Activated T-cell treated with anti-CD3 and anti-CD28 coated beads for 1 hour (primary cell): ENCODE data around the gene ARHGEF39.

Experiments
- DNase-seq: peaks from one replicate; pipeline ENCODE4 v3.0.0-alpha.2; 2020; ENCODE audit warnings: low read depth

The ARHGEF39 gene

DNA sequence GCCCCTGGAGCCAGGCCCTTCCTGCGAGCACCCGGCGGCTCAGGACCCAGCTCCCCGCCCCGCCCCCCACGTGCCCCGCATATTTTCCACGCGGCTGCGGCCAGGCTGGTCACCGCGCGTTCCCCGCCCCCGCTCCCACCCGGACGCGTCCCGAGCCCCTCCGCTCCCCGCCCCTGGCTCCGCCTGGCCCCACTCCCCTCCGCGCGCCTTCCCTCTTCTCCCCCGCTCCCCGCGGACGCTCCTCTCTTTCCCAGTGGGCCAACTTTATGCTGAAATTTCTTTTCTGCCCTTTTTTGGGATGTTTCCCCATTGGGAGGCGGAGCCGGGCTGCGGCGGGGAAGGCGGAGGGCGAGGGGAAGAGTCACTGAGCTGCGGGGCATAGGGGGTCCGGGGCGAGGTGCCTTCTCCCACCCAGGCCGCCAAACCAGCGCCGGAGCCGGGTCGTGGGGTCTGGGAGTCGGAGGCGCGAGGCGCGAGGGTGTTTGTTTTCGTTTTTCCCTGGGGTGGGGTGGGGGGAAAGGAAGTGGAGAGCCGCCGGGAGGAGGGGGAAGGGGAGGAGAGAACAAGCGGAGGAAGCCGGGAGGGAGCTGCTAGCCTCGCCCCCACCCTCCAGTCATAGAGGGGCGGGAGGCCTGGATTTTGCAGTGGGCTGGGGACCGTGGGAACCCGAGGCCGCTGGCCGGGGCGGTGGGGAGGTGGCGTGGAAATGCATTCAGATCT lies 25.8 kb upstream of the ARHGEF39 start:
- DNase-seq, result peak; percentile 7

DNA sequence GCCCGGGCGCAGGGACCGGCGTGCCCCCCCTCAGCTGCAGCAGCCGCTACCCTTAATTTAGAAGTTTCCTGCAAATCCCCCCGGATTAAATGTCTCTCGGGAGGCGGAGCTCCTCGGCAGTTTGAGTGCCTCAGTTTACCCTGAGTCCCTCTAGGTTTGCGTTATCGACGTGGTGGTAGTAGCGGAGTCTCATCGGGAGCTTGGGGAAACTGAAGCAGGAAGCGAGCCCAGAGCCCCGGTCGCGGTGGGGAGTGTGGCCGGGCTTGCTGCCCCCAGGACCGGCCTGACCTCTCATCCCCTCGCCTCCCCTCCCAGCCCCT lies 25.3 kb upstream of the ARHGEF39 start:
- no peak for DNase-seq

DNA sequence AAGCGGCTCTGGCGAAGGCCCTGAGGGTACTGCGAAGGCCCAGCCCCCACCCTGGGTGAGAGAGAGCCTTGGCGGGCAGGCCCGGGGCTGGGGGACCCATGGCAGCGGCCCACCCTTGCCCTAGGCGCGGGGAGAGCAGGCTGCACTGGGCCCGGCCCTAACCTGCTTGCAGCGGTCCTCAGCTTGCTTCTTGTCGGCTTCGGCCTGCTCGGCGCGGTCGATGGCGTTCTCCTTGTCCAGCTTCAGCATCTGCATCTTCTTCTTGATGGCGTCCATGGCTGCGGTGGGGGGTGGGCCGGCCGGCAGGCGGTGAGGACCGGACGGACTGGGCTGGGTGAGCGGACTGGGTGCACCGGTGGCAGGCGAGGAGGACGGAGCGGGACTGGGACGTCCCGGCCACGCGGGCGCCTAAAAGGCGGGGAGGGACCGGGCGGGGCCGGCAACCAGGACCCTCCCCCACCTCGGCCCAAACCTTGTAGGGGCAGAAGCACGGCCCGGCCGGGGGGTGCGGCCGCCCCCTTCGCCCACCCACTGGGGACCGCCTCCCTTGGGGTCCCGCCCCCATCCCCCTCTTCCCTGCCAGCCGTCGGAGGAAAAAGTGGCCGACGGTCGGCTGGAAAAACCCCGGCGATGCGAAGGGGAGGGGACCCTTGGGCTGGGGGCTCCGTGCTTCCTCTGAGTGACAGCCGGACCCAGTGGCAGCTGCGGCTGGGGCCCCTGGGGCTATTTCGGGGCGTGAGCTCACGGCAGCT lies 24.7 kb upstream of the ARHGEF39 start, which contains the start of gene TPM2:
TSS of gene TPM2 (minus strand) at position 384 of the 752 bp plus-strand sequence. CDS start at position 276, 108 bp downstream.
- no peak for DNase-seq

DNA sequence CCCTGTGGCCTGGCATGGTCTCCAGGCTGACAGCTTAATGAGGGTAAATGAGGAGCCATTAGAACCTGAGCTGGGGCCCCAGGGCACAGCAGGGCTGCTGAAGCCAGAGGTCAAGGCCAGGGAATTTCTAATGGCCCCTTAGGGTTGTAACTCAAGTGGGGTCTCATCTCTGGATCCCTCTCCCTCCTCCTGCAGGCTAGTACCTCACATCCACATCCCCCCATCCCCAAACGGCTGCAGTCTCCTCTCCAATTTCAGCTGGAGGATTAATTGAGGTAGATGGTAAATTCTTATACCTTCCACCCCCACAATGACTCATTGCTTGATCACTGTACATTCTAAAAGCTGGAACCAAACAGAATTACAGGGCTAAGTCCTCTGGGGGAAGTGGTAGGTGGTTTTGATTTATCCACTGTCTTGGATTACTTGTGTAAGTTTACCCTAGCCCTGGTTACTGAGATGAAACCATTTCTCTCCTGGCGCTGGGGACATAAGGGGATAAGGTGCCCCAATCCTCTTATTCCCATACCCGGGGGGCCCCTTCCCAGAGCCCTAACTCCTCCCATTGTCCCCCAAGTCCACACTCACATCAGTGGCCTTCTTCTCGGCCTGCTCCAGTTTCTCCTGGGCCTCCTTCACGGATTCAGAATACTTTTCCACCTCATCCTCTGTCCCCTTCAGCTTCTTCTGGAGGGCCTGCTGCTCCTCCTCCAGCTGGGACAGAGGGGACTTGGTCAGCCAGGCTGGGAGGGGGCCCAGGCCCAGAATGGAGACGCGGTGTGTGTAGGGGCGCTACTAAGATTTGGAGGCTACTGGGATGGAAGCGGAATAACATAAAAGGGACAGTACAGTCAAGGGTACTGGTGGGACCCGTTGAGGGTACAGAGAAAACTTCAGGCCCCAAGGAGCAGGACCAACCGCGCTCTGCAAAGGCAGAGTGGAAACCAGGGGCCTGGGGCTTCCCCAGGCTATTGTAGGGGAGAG lies 23.9 kb upstream of the ARHGEF39 start:
- DNase-seq, result no peak

DNA sequence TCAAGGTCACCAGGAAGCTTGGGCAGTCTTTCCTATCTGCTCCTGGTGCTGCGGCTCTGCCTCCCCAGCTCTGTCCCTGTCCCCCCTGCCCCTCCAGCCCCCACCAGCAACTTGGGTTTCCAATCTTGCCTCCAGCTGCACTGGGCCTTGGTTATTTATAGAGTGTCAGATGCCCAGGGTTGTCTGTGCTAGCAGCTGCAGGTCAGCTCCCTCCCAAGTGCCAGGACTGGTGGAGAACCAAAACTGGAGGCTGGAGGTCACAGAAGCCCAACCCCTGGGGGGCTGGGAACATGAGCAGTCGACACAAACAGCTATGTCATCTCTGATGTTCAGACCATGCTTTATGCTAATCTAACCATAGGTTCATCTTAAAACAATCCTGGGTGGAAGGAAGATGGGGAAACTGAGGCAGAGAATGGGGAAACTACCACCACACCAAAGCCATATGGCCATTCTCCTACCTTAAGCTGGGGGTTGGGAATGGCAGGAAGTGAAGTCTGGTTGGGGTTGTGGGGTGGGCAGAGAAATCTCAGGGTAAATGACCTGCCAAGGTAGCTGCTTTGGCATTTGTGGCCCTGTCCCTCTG lies 23.1 kb upstream of the ARHGEF39 start:
- no peak for DNase-seq

DNA sequence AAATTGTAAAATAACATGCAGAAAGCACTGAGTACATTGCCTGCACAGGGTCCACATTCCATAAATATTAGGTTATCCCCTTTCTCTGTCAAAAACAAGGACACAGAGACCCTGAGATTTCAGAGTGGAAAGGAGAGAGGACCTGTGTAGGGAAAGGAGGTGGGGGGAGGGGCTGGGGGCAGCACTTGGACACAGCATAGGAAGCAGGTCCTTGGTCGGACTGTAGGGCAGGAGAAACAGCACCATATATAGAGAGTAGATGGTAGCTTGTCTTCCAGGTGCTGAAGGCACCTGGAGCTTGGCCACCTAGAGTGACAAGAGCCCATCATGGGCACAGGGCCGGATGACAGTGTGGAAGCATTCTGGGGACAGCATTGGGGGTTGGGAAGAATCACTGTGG lies 22.3 kb upstream of the ARHGEF39 start:
- no peak for DNase-seq

DNA sequence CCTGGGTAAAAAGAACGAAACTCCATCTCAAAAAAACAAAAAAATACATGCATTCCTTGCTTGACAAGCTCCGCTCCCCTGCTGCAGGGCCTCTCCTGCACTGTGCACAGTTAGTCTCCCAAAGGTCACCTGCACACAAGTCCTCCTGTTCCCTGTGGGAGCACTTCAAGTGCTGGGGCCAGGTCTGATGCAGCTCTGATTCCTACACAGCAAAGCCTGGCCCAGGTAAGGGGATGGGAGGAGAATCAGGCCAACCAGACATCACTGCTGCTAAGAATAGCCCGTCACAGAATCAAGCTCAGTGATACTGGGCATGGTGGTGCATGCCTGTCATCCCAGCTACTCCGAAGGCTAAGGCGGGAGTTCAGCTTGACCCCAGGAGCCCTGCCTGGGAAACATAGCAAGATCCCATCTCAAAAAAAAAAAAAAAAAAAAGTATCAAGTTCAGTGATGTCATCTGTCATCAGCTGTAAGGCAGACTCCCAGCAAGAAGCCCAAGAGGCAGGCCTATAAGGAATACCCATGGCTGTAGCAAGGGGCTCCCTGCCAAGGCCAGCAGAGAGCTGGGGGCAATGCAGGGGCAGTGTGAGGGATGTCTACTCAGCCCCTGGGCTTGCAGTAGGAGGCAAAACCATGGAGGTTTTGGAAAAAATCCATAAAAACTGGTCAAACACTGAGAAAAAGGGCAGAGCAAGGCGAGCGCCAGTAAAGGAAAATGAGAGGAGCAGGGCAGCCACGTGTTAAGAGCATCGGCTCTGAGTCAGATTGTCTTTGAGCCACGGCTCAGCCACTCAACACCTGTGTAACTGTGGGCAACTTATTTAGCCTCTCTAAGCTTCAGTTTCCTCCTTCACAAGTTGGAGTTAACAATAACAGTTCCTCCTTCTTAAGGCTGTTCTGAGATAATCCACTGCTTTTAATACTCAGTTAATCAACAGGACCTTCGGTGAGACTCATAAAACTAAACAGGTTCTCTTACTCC lies 21.5 kb upstream of the ARHGEF39 start:
- DNase-seq, result no peak

DNA sequence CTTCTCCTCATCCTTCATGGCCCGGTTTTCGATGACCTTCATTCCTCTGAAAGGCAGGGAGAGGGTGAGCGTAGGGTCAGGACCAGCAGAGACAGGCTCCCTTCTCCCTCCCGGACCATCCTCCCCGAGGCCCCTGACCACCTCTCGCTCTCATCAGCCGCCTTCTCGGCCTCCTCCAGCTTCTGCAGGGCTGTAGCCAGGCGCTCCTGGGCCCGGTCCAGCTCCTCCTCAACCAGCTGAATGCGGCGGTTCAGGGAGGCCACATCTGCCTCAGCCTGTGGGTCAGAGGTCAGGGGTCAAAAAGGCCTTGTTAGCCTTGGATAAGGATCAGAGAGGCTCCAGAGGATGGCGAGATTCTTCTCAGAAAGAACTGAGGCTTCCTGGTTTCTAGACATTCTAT lies 20.5 kb upstream of the ARHGEF39 start:
- no peak for DNase-seq

DNA sequence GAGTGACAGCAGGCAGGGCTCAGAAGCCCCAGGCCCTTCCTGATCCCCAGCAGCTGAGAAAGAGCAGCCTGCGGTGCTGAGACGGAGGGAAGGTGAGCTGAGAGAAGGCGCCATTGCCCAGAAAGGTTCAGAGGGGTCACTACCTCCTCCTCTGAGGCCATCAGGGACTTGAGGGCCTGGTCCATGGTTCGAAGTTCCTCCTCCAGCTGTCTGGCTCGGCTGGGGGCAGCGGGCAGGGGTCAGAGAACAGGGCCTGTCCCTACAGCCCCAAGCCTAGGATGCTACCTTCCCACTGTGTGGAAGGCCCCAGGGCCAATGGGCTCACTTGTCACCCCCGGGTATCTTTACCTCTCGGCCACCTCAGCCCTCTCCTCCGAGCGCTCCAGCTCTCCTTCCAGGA lies 19.9 kb upstream of the ARHGEF39 start:
- DNase-seq, result no peak

DNA sequence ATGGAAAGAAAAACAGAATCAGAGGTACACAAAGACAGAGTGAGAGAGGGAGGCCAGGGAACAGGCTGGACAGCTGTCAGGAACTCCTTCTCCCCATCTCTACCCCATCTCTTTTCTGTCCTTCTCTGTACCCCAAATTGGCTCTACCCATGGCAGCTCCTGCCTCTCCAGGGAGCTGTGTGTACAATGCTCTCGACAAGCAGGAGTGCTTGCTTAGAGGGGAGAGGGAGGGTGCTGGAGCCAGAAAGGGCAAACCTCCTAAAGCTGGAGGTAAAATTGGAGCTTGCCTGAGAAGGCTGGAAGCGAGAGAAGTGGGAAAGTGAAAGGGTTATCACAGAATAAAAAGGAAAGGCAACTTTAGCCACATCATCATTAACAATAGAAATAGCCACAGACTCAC lies 18.3 kb upstream of the ARHGEF39 start:
- DNase-seq, result no peak

DNA sequence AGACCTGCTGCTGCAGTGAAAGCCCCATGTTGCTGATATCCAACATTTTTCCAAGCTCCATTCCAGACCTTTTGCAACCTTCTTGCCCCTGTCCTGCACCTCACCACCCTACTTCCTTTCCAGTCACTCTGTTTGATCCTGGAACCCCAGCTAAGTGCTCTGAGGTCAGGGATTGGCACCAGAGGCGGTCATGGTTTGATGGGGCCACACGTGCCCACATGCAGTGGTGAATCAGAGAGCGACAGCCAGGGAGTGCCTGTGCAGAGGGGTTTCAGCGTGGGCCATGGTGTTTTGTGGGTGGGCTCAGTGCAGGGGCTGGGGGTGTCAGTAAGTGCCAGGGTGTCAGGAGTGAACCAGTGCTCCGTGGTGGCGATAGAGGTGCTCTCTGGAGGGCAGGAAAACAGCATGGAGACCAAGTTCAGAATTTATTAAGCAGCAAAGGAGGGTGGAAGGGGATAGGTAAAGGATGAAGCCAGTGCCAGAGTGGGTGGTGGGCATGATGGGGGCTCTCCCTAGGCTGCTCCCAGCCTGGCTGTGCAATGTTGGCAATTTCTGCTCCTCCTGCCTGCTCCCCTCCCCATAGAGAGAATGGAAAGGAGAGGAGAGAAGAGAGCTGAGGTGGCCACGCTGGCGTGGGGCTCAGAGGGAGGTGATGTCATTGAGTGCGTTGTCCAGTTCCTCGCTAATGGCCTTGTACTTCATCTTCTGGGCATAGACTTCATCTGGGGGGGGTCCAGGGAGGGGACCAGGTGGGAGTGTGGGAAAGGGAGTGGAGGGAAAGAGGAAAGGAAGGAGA lies 17.7 kb upstream of the ARHGEF39 start:
- DNase-seq, result no peak

DNA sequence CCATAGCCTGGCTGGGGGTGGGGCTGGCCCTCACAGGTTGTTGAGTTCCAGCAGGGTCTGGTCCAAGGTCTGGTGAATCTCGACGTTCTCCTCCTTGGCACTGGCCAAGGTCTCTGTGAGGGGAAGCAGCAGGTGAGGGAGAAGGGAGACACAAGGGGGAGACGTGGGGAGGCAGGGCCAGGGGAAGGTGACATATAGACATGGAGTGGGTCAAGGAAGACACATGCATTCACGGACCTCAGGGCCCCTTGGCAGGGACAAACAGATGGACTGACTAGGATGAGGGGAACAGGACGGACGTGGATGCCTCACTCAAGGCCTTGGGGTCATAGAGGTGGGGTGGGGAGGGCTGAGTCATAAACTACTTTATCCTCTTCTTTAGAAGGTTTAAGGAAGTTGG lies 17.1 kb upstream of the ARHGEF39 start:
- DNase-seq, result no peak

DNA sequence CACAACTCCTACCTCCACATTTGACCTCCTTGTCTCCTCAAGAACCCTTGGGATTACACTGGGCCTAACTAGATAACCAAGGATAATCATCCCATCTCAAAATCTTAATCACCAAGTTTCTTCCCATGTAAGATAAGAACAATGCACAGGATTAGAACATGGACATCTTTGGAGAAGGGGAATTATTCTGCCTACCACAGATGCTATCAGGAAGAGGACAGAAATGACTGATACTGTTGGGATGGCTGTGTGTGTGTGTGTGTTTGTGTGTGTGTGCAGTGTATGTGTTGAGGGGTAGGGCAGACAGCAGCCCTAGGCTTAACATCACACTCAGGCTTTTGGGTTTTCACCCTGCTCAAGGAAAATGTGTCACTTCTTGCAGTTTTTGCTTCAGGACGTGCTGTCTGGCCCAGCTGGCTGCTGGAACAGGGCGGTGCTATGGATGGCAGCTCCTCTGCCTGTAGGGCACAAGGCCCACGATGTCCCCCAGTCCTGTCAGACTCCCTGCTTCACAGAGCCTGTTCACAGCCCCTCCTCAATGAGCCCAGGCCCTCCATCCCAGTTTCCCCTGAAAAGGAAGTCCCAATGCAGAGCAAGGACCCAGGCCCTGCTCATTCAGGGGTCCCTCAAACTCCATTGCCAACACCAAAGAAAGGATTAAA lies 16.5 kb upstream of the ARHGEF39 start:
- DNase-seq, result no peak

DNA sequence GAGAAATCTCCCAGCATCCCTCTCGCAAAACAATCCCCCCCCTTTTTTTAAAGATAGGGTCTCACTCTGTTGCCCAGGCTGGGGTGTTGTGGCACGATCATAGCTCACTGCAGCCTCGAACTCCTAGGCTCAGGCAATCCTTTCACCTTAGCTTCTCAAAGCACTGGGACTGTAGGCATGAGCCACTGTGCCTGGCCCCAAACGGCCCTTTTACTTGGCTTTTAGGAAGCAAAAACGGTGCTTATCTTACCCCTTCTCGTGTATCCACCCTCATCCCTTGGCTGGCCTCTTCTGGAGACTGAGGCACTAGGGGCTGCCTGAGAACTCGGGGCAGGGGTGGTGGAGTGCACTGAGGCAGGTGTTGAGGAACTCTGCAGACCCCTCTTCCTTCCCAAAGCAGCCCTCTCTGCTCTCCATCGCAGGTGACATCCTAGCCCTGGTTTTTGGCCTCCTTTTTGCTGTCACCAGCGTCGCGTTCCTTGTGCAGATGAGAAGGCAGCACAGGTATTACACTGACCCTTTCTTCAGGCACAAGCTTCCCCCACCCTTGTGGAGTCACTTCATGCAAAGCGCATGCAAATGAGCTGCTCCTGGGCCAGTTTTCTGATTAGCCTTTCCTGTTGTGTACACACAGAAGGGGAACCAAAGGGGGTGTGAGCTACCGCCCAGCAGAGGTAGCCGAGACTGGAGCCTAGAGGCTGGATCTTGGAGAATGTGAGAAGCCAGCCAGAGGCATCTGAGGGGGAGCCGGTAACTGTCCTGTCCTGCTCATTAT lies 15.5 kb upstream of the ARHGEF39 start:
- no peak for DNase-seq

DNA sequence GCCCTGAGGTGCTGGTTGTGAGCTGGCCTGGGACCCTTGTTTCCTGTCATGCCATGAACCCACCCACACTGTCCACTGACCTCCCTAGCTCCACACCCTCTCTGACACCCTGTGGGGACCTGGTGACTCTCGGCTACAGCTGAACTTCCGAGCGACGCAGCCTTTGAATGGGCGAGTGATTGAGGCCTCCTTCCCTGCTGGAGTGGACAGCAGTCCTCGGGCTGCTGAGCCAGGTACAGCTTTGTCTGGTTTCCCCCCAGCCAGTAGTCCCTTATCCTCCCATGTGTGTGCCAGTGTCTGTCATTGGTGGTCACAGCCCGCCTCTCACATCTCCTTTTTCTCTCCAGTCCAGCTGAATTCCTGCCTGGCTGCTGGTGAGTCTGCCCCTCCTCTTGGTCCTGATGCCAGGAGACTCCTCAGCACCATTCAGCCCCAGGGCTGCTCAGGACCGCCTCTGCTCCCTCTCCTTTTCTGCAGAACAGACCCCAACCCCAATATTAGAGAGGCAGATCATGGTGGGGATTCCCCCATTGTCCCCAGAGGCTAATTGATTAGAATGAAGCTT lies 14.9 kb upstream of the ARHGEF39 start:
- DNase-seq, result no peak

DNA sequence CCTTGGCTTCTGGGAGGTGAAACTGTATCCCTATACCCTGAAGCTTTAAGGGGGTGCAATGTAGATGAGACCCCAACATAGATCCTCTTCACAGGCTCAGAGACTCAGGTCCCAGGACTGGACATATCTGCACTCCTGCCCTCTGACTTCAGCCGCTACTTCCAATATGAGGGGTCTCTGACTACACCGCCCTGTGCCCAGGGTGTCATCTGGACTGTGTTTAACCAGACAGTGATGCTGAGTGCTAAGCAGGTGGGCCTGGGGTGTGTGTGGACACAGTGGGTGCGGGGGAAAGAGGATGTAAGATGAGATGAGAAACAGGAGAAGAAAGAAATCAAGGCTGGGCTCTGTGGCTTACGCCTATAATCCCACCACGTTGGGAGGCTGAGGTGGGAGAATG lies 14.1 kb upstream of the ARHGEF39 start:
- DNase-seq, result no peak

DNA sequence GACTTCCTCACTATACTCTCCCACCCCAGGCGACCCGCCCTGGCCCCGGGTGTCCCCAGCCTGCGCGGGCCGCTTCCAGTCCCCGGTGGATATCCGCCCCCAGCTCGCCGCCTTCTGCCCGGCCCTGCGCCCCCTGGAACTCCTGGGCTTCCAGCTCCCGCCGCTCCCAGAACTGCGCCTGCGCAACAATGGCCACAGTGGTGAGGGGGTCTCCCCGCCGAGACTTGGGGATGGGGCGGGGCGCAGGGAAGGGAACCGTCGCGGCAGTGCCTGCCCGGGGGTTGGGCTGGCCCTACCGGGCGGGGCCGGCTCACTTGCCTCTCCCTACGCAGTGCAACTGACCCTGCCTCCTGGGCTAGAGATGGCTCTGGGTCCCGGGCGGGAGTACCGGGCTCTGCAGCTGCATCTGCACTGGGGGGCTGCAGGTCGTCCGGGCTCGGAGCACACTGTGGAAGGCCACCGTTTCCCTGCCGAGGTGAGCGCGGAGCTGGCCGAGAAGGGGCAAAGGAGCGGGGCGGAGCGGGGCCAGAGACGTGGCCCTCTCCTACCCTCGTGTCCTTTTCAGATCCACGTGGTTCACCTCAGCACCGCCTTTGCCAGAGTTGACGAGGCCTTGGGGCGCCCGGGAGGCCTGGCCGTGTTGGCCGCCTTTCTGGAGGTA lies 10.9 kb upstream of the ARHGEF39 start:
- DNase-seq, result no peak

DNA sequence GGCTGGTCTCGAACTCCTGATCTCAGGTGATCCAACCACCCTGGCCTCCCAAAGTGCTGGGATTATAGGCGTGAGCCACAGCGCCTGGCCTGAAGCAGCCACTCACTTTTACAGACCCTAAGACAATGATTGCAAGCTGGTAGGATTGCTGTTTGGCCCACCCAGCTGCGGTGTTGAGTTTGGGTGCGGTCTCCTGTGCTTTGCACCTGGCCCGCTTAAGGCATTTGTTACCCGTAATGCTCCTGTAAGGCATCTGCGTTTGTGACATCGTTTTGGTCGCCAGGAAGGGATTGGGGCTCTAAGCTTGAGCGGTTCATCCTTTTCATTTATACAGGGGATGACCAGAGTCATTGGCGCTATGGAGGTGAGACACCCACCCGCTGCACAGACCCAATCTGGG lies 10.2 kb upstream of the ARHGEF39 start:
- no peak for DNase-seq
